ENCODE results near the gene RFX5. TPM values are rescaled to one million over a fixed set of nuclear protein-coding genes. Genes with fewer than 3 reads are reported as not detected.
"Not testable (repeated sequence)": the region's sequence is repeated elsewhere in the genome, so short reads cannot be mapped to it uniquely, and the experiment has no call there.

Gene RFX5
- 118 and 120 TPM in 2 replicates for total RNA-seq

GRCh38 chr1:151346769-151347522 lies at the start of gene RFX5:
TSS of gene RFX5 (minus strand) at chr1:151347252. CDS start at chr1:151346320, 932 bp downstream.
- intact Hi-C loops (cut with micrococcal nuclease), result loop anchor here (1.0 to 5.0 kb wide), 19 partner anchors 20 to 985 kb away; partner anchors contain the start of genes ARNT, C2CD4D, CGN and LYSMD1

GRCh38 chr1:151396265-151396664 lies 49.2 kb upstream of the RFX5 start:
- intact Hi-C loops (cut with micrococcal nuclease), result not testable (repeated sequence)

- intact Hi-C loops (cut with micrococcal nuclease), result no loop called here
Measured at GRCh38 chr1:151393583-151393982, 46.5 kb upstream of the RFX5 start.

DNA sequence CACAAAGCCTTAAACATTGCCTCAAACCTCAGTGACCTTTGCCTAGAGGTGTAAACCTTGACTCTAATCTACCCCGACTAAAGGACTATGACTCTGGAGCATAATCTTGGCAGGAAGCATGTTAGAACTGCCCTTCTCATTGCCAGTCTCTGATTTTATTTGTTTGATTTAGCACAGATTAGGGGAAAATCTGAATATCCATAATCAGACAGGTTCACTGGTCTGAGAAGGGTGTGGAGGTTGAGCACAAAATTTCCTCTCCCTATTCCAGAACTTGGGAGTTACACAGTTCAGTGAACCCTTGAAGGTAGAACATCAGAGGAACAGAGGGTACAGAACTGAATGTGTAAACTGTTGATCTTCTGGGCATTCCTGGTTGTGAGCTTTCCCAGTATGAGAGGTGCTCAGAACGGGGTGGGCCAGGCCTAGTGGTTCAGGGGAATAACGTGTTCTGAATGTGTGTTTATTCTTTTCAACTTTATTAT lies 44.1 kb upstream of the RFX5 start:
- intact Hi-C loops (cut with micrococcal nuclease), result no loop called here

GRCh38 chr1:151390221-151391078 lies 43.4 kb upstream of the RFX5 start:
- intact Hi-C loops (cut with micrococcal nuclease), result not testable (repeated sequence)

- intact Hi-C loops (cut with micrococcal nuclease), result no loop called here
Measured at GRCh38 chr1:151386002-151386401, 39.0 kb upstream of the RFX5 start.

GRCh38 chr1:151384584-151384983 lies 37.5 kb upstream of the RFX5 start:
- intact Hi-C loops (cut with micrococcal nuclease), result no loop called here

GRCh38 chr1:151377150-151377884 lies 30.3 kb upstream of the RFX5 start:
- intact Hi-C loops (cut with micrococcal nuclease), result no loop called here

- intact Hi-C loops (cut with micrococcal nuclease), result no loop called here
Measured at GRCh38 chr1:151373196-151373595, 26.1 kb upstream of the RFX5 start.

DNA sequence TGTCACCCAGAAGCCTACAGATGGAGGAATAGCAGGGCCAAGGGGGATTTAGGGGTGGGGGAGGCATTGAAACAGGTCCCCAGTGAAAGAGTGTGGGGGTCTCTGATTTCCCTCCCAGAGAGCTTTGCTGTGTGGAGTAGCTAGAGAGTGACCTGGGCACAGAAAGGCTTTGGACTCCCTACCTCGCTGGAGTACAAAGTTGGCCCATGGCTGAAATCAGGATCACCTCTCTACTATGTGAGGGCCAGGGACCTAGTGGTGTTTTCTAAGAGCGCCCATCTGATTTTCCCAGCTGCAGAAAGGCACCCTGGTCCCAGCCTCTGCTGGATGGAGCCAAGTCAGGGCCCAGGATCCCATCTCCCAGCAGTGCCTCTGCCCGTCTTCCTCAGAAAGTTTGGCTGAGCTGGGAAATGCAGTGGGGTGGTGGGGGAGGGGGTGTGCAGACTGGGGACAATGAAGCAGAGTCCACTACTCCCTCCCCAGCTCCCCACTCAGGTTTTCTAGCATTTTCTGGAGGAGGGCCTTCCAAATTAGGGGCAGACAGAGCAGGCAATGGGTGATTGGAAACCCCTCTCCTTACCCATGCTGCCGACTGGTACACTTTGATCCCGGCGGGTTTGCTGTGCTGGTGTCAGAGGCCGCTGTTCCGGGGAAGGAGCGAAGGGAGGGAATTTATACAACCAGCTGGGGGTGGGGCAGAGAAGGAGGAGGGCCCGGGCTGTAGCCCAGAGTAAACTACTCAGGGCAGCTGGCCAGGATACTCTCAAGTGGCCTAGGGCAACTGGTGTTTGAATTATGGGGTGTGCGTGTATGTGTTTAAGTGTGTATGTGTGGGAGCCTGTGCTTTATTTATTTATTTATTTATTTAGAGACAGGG lies 25.2 kb upstream of the RFX5 start, which contains the start of gene SELENBP1:
Gene SELENBP1, minus strand, starts transcription at position 648 of the 877 bp plus-strand sequence. Its CDS starts 64 bp downstream, at position 584.
- intact Hi-C loops (cut with micrococcal nuclease), result no loop called here

DNA sequence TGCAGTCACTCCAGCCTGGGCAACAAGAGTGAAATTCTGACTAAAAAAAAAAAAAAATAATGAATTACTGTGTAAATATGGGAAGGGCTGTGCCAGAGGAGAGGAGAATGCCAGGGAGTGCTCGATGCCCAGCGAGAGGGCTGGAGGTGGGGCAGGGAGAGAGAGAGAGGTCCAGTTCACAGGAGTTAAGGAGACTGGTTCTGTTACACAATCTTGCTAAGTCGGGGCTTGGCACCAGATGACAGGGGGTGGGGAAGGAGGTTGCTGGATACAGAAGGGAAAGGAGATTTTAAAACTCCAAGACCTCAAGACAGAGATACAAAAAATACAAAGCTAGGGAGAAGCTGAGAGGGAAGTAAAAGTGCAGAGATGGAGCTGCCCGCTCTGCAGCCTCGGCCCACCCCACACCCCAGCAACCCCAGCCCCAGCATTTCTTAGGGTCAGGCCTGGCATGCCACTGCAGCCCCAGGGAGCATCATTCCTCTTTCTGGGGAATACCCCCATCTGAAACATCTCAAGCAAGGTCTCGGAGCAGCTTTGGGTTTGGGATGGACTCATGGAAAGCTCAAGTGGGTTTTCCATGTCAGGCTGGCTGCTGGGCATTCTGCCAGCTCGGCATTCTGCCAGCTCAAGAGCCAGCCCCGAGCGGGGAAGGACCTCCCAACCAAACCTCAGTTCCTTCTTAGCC lies 24.5 kb upstream of the RFX5 start:
- intact Hi-C loops (cut with micrococcal nuclease), result no loop called here

- intact Hi-C loops (cut with micrococcal nuclease), result no loop called here
Measured at GRCh38 chr1:151370211-151370911, 23.3 kb upstream of the RFX5 start.

GRCh38 chr1:151369621-151370048 lies 22.6 kb upstream of the RFX5 start:
- intact Hi-C loops (cut with micrococcal nuclease), result no loop called here

GRCh38 chr1:151369302-151369610 lies 22.2 kb upstream of the RFX5 start:
- intact Hi-C loops (cut with micrococcal nuclease), result no loop called here

DNA sequence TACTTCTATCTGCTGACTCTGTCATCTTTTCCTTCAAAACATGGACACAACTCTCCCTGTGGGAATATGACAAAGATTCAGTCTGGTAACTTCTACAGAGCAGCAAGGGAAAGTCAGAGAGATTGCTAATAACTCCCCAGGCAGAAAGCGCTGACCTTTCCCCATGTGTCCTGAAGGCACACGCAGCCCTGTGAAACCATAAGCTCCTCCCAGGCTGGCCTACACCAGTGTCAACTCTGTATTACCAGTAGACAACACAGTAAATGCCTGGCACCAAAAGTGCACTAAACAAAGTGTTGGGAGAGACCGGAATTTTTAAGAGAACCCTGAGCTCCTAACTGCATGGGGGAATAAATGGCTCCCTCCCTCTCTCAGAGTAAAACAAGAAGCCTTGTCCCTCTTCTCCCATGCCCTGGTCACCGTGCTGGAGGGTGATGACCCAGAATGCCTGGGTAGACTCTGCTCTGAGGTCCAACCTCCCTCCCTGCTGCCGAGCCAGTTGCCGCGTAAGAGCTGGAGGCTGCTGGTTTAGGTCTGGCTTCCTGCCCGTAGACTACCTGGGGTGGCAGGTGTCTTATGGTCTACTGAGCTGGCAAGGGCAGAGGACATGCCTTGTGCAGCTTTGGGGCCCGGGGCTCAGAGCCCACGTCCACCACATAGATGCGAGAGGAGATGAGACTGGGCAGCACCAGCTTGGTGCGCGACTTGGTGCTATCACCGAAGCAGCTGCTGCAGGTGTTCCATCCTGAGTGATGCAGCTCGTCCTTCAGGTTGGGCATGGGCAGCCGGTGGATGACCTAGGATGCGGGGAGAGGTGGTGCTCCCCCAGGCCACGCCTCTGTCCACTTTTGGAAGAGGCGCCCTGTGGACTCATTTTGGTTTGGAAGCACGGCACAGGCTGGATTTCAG lies 21.6 kb upstream of the RFX5 start:
- intact Hi-C loops (cut with micrococcal nuclease), result no loop called here

GRCh38 chr1:151367658-151368392 lies 20.8 kb upstream of the RFX5 start:
- intact Hi-C loops (cut with micrococcal nuclease), result no loop called here

- intact Hi-C loops (cut with micrococcal nuclease), result no loop called here
Measured at GRCh38 chr1:151364996-151365395, 17.9 kb upstream of the RFX5 start.

Measured in T-helper 1 cell treated with Interleukin-12 subunit alpha and Interleukin-12 subunit beta and Interleukin-4 antibody, amounts not matched to agents 30 ng/mL and 1 ng/mL, for 36 hours (primary cell).